Measurements from ENCODE around the gene EMILIN1.

DNA sequence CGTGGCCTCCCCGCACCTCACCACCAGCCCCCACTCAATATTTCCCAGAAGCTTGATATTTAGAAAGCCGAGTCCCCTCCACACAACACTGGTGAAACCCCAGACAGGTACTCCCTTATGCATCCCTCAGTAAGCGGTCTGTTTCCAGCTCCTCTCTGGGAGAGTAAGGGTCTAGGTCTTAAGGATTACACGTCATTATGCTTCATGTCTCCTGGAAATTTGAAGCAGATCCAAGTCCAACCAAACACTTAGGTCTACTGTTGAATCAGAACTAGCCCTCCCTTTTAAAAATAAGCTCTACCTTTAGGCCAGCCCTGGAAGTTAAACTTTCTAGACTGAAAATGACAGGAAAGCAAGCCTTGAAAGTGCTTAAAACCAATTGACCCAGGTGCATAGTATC is 5.5 kb upstream of the EMILIN1 start:
- TF ChIP-seq, protein P1, sequence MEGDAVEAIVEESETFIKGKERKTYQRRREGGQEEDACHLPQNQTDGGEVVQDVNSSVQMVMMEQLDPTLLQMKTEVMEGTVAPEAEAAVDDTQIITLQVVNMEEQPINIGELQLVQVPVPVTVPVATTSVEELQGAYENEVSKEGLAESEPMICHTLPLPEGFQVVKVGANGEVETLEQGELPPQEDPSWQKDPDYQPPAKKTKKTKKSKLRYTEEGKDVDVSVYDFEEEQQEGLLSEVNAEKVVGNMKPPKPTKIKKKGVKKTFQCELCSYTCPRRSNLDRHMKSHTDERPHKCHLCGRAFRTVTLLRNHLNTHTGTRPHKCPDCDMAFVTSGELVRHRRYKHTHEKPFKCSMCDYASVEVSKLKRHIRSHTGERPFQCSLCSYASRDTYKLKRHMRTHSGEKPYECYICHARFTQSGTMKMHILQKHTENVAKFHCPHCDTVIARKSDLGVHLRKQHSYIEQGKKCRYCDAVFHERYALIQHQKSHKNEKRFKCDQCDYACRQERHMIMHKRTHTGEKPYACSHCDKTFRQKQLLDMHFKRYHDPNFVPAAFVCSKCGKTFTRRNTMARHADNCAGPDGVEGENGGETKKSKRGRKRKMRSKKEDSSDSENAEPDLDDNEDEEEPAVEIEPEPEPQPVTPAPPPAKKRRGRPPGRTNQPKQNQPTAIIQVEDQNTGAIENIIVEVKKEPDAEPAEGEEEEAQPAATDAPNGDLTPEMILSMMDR (IDR thresholded peaks at IDR 0.05): no peak
- TF ChIP-seq, protein P2, sequence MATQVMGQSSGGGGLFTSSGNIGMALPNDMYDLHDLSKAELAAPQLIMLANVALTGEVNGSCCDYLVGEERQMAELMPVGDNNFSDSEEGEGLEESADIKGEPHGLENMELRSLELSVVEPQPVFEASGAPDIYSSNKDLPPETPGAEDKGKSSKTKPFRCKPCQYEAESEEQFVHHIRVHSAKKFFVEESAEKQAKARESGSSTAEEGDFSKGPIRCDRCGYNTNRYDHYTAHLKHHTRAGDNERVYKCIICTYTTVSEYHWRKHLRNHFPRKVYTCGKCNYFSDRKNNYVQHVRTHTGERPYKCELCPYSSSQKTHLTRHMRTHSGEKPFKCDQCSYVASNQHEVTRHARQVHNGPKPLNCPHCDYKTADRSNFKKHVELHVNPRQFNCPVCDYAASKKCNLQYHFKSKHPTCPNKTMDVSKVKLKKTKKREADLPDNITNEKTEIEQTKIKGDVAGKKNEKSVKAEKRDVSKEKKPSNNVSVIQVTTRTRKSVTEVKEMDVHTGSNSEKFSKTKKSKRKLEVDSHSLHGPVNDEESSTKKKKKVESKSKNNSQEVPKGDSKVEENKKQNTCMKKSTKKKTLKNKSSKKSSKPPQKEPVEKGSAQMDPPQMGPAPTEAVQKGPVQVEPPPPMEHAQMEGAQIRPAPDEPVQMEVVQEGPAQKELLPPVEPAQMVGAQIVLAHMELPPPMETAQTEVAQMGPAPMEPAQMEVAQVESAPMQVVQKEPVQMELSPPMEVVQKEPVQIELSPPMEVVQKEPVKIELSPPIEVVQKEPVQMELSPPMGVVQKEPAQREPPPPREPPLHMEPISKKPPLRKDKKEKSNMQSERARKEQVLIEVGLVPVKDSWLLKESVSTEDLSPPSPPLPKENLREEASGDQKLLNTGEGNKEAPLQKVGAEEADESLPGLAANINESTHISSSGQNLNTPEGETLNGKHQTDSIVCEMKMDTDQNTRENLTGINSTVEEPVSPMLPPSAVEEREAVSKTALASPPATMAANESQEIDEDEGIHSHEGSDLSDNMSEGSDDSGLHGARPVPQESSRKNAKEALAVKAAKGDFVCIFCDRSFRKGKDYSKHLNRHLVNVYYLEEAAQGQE (IDR thresholded peaks at IDR 0.05; ENCODE audit: insufficient read depth in 1 of 2, low read depth in 2 of 2, low read length in 1 of 2): no peak
- no peak for TF ChIP-seq SIN3A (IDR thresholded peaks at IDR 0.05; ENCODE audit: borderline replicate concordance, insufficient read depth, low read depth, low read length)
- no peak for TF ChIP-seq POLR2AphosphoS5 (IDR thresholded peaks at IDR 0.05; ENCODE audit: low read depth, low read length)
- no peak for TF ChIP-seq TCF7L2 (IDR thresholded peaks at IDR 0.05; ENCODE audit: low read depth, low read length)

All from Panc1 (cell line).